ENCODE measurements around the gene VGLL4.

DNA sequence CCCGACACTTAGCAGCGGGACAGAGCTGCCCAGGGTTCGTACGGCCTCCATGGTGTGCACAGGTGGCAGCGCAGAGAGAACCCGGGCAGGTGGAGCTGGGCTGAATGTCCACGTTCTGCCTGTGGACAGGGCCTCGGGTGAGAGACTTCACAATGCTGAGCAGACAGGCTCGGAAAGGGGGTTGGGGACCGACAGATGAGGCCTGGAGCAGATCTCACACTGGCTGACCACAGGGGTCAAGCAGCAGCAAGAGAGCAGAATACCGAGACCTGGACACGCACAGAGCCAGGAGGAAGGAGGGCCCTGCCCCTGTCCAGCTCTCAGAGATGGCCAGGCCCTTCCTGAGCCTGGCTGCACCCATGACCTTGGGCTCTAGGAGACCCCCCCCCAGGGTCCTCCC, 83.0 kb downstream of the VGLL4 start:
- no peak for TF ChIP-seq ELF4 (CRISPR knock-in tag; IDR thresholded peaks at IDR 0.05; ENCODE audit: low read depth)
- TF ChIP-seq, protein P1, sequence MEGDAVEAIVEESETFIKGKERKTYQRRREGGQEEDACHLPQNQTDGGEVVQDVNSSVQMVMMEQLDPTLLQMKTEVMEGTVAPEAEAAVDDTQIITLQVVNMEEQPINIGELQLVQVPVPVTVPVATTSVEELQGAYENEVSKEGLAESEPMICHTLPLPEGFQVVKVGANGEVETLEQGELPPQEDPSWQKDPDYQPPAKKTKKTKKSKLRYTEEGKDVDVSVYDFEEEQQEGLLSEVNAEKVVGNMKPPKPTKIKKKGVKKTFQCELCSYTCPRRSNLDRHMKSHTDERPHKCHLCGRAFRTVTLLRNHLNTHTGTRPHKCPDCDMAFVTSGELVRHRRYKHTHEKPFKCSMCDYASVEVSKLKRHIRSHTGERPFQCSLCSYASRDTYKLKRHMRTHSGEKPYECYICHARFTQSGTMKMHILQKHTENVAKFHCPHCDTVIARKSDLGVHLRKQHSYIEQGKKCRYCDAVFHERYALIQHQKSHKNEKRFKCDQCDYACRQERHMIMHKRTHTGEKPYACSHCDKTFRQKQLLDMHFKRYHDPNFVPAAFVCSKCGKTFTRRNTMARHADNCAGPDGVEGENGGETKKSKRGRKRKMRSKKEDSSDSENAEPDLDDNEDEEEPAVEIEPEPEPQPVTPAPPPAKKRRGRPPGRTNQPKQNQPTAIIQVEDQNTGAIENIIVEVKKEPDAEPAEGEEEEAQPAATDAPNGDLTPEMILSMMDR (IDR thresholded peaks at IDR 0.05), result no peak
- no peak for TF ChIP-seq JAZF1 (CRISPR knock-in tag; IDR thresholded peaks at IDR 0.05)
- TF ChIP-seq RORB (CRISPR knock-in tag; IDR thresholded peaks at IDR 0.05), result no peak
- TF ChIP-seq SP1 (CRISPR knock-in tag; conservative IDR thresholded peaks at IDR 0.05), result no peak
- no peak for TF ChIP-seq CREM (CRISPR knock-in tag; IDR thresholded peaks at IDR 0.05)
- TF ChIP-seq, protein P2, sequence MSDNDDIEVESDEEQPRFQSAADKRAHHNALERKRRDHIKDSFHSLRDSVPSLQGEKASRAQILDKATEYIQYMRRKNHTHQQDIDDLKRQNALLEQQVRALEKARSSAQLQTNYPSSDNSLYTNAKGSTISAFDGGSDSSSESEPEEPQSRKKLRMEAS (CRISPR knock-in tag; IDR thresholded peaks at IDR 0.05), result no peak
- TF ChIP-seq, protein P3, sequence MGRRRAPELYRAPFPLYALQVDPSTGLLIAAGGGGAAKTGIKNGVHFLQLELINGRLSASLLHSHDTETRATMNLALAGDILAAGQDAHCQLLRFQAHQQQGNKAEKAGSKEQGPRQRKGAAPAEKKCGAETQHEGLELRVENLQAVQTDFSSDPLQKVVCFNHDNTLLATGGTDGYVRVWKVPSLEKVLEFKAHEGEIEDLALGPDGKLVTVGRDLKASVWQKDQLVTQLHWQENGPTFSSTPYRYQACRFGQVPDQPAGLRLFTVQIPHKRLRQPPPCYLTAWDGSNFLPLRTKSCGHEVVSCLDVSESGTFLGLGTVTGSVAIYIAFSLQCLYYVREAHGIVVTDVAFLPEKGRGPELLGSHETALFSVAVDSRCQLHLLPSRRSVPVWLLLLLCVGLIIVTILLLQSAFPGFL (CRISPR knock-in tag; IDR thresholded peaks at IDR 0.05; ENCODE audit: borderline replicate concordance), result no peak
- TF ChIP-seq TEAD1 (CRISPR knock-in tag; IDR thresholded peaks at IDR 0.05), result no peak
- TF ChIP-seq, protein P4, sequence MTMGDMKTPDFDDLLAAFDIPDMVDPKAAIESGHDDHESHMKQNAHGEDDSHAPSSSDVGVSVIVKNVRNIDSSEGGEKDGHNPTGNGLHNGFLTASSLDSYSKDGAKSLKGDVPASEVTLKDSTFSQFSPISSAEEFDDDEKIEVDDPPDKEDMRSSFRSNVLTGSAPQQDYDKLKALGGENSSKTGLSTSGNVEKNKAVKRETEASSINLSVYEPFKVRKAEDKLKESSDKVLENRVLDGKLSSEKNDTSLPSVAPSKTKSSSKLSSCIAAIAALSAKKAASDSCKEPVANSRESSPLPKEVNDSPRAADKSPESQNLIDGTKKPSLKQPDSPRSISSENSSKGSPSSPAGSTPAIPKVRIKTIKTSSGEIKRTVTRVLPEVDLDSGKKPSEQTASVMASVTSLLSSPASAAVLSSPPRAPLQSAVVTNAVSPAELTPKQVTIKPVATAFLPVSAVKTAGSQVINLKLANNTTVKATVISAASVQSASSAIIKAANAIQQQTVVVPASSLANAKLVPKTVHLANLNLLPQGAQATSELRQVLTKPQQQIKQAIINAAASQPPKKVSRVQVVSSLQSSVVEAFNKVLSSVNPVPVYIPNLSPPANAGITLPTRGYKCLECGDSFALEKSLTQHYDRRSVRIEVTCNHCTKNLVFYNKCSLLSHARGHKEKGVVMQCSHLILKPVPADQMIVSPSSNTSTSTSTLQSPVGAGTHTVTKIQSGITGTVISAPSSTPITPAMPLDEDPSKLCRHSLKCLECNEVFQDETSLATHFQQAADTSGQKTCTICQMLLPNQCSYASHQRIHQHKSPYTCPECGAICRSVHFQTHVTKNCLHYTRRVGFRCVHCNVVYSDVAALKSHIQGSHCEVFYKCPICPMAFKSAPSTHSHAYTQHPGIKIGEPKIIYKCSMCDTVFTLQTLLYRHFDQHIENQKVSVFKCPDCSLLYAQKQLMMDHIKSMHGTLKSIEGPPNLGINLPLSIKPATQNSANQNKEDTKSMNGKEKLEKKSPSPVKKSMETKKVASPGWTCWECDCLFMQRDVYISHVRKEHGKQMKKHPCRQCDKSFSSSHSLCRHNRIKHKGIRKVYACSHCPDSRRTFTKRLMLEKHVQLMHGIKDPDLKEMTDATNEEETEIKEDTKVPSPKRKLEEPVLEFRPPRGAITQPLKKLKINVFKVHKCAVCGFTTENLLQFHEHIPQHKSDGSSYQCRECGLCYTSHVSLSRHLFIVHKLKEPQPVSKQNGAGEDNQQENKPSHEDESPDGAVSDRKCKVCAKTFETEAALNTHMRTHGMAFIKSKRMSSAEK (CRISPR knock-in tag; IDR thresholded peaks at IDR 0.05; ENCODE audit: borderline replicate concordance), result no peak
- no peak for TF ChIP-seq JUN (CRISPR knock-in tag; IDR thresholded peaks at IDR 0.05)
- TF ChIP-seq, protein P5, sequence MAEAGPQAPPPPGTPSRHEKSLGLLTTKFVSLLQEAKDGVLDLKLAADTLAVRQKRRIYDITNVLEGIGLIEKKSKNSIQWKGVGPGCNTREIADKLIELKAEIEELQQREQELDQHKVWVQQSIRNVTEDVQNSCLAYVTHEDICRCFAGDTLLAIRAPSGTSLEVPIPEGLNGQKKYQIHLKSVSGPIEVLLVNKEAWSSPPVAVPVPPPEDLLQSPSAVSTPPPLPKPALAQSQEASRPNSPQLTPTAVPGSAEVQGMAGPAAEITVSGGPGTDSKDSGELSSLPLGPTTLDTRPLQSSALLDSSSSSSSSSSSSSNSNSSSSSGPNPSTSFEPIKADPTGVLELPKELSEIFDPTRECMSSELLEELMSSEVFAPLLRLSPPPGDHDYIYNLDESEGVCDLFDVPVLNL (CRISPR knock-in tag; IDR thresholded peaks at IDR 0.05; ENCODE audit: borderline replicate concordance, low read depth), result no peak

Measured in WTC11 (cell line).